ENCODE results near the gene RSAD2. TPM values are rescaled to one million over a fixed set of nuclear protein-coding genes. Genes with fewer than 3 reads are reported as not detected.

The RSAD2 gene
- total RNA-seq, 1 donor from 2014 or later: 0.22 TPM

GRCh38 chr2:6880200-6880733 is 2.7 kb downstream of the RSAD2 start:
- Mint-ChIP-seq H3K4me1 (ENCODE audit: low read depth) (no peaks in the 10 kb centered on the region), H3K27me3 (ENCODE audit: low read depth) (peaks cover 5% of the 10 kb centered on the region), H3K36me3 (ENCODE audit: low read depth) (no peaks in the 10 kb centered on the region), H3K4me3 (ENCODE audit: unreplicated experiment) (no peak overlapping the region), H3K9me3 (ENCODE audit: low read depth) (no peaks in the 10 kb centered on the region), H3K27ac (ENCODE audit: unreplicated experiment) (no peak overlapping the region)
- no peak for TF ChIP-seq CTCF (IDR thresholded peaks at IDR 0.05)
- no peak for DNase-seq (ENCODE audit: low spot score)

DNA sequence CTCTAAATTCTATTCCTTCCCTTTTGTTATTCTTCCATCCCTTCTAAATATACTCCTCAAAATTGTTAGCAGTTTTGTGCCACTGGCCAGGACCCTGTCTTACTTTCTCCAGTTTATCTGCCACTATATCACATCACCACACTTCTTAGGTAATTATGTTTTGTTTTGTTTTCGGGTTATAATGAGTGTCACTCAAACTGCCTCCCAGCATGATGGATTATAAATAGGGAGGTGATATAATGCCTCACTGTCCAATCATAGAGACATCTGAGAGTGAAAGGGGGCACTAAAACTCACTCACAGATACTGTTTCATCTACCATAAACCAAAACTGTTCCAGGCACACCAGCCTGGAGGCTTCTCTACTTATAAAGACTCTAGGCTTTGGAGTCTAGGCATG is 3.5 kb downstream of the RSAD2 start:
- Mint-ChIP-seq H3K27ac (ENCODE audit: unreplicated experiment) (no peak overlapping the region), H3K27me3 (ENCODE audit: low read depth) (peaks cover 10% of the 10 kb centered on the region), H3K4me1 (ENCODE audit: low read depth) (no peaks in the 10 kb centered on the region), H3K4me3 (ENCODE audit: unreplicated experiment) (no peak overlapping the region), H3K9me3 (ENCODE audit: low read depth) (no peaks in the 10 kb centered on the region), H3K36me3 (ENCODE audit: low read depth) (no peaks in the 10 kb centered on the region)
- no peak for TF ChIP-seq CTCF (IDR thresholded peaks at IDR 0.05)
- no peak for DNase-seq (ENCODE audit: low spot score)

DNA sequence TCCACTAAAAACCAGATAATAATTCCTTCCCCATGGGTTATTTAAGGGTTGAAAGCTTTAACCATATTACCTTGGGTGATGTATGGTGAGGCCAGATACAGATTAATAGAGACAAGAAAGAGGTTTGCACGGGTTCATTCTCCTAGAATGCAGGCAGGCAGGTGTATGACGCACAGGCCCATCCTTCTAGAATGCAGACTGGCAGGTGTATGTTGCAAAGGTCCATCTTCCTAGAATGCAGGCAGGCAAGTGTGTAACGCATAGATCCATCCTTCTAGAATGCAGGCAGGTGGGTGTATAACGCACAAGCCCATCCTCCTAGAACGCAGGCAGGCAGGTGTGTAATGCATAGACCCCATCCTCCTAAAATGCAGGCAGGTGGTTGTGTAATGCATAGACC is 3.9 kb downstream of the RSAD2 start:
- H3K36me3 Mint-ChIP-seq (ENCODE audit: low read depth): no peaks in the 10 kb centered on the region
- H3K4me1 Mint-ChIP-seq (ENCODE audit: low read depth): no peaks in the 10 kb centered on the region
- H3K4me3 Mint-ChIP-seq (ENCODE audit: unreplicated experiment): no peak overlapping the region
- no peaks in the 10 kb centered on the region for H3K9me3 Mint-ChIP-seq (ENCODE audit: low read depth)
- H3K27me3 Mint-ChIP-seq (ENCODE audit: low read depth): peaks cover 12% of the 10 kb centered on the region
- DNase-seq (ENCODE audit: low spot score): no peak
- H3K27ac Mint-ChIP-seq (ENCODE audit: unreplicated experiment): no peak overlapping the region
- no peak for TF ChIP-seq CTCF (IDR thresholded peaks at IDR 0.05)

- no peaks in the 10 kb centered on the region for H3K9me3 Mint-ChIP-seq (ENCODE audit: low read depth)
- no peaks in the 10 kb centered on the region for H3K4me1 Mint-ChIP-seq (ENCODE audit: low read depth)
- peaks cover 18% of the 10 kb centered on the region for H3K27me3 Mint-ChIP-seq (ENCODE audit: low read depth)
- TF ChIP-seq CTCF (IDR thresholded peaks at IDR 0.05): no peak
- no peak overlapping the region for H3K4me3 Mint-ChIP-seq (ENCODE audit: unreplicated experiment)
- H3K36me3 Mint-ChIP-seq (ENCODE audit: low read depth): peaks cover 2% of the 10 kb centered on the region
- H3K27ac Mint-ChIP-seq (ENCODE audit: unreplicated experiment): no peak overlapping the region
- DNase-seq (ENCODE audit: low spot score): no peak
Measured at GRCh38 chr2:6883448-6884122, 6.0 kb downstream of the RSAD2 start.

DNA sequence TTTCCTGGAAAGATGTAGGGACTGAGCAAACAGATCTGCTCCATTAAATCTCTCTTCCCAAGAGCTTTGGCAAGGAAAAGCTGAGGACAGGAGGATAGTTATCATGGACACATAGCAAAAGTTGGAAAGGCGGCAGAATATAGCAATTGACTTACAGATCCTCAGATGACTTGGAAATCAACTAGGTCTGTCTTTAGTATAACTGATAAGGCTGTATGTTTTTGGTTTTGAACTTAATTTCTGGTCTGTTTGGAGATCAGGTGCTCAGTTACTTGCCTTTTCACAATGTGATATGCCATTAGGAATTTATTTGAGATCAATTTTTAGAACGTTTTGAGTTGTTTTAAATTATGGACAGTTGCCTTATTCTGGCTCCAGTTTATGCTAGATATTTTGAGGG is 8.0 kb downstream of the RSAD2 start:
- Mint-ChIP-seq H3K4me1 (ENCODE audit: low read depth) (no peaks in the 10 kb centered on the region), H3K9me3 (ENCODE audit: low read depth) (no peaks in the 10 kb centered on the region), H3K4me3 (ENCODE audit: unreplicated experiment) (no peak overlapping the region), H3K27me3 (ENCODE audit: low read depth) (peaks cover 19% of the 10 kb centered on the region), H3K36me3 (ENCODE audit: low read depth) (peaks cover 2% of the 10 kb centered on the region), H3K27ac (ENCODE audit: unreplicated experiment) (no peak overlapping the region)
- TF ChIP-seq CTCF (IDR thresholded peaks at IDR 0.05): no peak
- no peak for DNase-seq (ENCODE audit: low spot score)
